Brain microvascular endothelial cell (primary cell): ENCODE measurements around the gene MTHFR.
"Not testable (repeated sequence)": the region's sequence is repeated elsewhere in the genome, so short reads cannot be mapped to it uniquely, and the experiment has no call there.

ENCODE experiments used
- DNase-seq: peaks from one replicate; pipeline ENCODE4 v3.0.0-alpha.2; 2020
- H3K27ac ChIP-seq: fragments of 250-450 bp; sonication (Bioruptor Pico); 2 replicates; pipeline ENCODE4 v1.5.1; 2020; ENCODE audit warnings: mild to moderate bottlenecking, moderate library complexity
- H3K27me3 ChIP-seq: fragments of 250-450 bp; sonication (Bioruptor Pico); replicated peaks from 2 replicates; pipeline ENCODE4 v1.5.1; 2020; ENCODE audit warnings: mild to moderate bottlenecking
- H3K36me3 ChIP-seq: fragments of 250-450 bp; sonication (Bioruptor Pico); replicated peaks from 2 replicates; pipeline ENCODE4 v1.5.1; 2020; ENCODE audit warnings: mild to moderate bottlenecking
- H3K4me3 ChIP-seq: 2 replicates; pipeline ENCODE4 v1.5.1; 2011; ENCODE audit warnings: low read depth, mild to moderate bottlenecking, control low read depth, low read length, moderate library complexity
- in situ Hi-C: cut with HindIII; loops from 2 replicates; pipeline ENCODE4 v1.10.0; 2017; ENCODE audit warnings: low sequenced_read_pairs, low pct_ligation_motif_present
- TF ChIP-seq, protein P1 (sequence below): IDR thresholded peaks from 2 replicates; pipeline ENCODE4 v1.5.1; 2011; ENCODE audit warnings: low read depth, mild to moderate bottlenecking, moderate library complexity, low read length, control low read depth, inconsistent platforms; ENCODE audit errors: missing control alignments

The MTHFR gene

DNA sequence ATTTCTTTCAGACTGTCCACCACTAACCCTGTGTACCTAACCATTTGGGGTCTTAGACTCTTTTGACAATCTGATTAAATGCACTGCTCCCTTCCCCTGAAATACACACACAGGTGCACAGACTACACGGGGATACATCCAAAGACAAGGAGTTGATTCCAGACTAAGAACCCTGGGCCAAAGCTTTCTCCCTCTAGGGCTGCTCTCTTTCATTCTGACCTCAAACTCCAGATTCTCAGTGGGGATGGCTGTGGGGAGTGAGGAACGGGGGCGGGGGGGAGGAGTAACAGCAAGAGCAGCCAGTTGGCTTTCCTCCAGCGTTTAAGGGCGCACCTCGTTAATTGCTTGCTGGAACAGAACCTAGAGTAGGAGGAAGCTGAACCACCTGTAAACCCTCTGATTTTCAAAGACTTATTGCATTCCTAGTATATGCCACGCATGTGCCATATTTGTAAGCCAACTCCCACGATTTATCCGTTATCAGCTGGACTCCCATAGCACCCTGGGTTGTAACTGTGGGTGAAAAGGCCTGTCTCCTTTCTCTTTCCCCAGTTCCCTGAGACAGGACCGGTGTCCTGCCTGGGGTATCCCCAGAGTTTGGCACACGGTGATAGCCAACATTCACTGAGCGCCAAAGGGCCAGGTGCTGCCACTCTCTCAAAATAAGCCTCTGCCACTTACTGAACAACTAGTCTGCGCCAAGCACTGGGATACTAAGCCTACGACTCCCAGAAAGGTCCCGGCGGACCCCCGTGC, 920 bp downstream of the MTHFR start:
- Histone ChIP-seq H3K27me3 (no peaks in the 10 kb centered on the region), H3K27ac (peak overlapping the region; percentile 83), H3K36me3 (peaks cover 21% of the 10 kb centered on the region), H3K4me3 (peak overlapping the region; percentile 87)
- in situ Hi-C loops, result no loop called here
- DNase-seq, result peak; percentile 20
- TF ChIP-seq, protein P1, sequence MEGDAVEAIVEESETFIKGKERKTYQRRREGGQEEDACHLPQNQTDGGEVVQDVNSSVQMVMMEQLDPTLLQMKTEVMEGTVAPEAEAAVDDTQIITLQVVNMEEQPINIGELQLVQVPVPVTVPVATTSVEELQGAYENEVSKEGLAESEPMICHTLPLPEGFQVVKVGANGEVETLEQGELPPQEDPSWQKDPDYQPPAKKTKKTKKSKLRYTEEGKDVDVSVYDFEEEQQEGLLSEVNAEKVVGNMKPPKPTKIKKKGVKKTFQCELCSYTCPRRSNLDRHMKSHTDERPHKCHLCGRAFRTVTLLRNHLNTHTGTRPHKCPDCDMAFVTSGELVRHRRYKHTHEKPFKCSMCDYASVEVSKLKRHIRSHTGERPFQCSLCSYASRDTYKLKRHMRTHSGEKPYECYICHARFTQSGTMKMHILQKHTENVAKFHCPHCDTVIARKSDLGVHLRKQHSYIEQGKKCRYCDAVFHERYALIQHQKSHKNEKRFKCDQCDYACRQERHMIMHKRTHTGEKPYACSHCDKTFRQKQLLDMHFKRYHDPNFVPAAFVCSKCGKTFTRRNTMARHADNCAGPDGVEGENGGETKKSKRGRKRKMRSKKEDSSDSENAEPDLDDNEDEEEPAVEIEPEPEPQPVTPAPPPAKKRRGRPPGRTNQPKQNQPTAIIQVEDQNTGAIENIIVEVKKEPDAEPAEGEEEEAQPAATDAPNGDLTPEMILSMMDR, result no peak

DNA sequence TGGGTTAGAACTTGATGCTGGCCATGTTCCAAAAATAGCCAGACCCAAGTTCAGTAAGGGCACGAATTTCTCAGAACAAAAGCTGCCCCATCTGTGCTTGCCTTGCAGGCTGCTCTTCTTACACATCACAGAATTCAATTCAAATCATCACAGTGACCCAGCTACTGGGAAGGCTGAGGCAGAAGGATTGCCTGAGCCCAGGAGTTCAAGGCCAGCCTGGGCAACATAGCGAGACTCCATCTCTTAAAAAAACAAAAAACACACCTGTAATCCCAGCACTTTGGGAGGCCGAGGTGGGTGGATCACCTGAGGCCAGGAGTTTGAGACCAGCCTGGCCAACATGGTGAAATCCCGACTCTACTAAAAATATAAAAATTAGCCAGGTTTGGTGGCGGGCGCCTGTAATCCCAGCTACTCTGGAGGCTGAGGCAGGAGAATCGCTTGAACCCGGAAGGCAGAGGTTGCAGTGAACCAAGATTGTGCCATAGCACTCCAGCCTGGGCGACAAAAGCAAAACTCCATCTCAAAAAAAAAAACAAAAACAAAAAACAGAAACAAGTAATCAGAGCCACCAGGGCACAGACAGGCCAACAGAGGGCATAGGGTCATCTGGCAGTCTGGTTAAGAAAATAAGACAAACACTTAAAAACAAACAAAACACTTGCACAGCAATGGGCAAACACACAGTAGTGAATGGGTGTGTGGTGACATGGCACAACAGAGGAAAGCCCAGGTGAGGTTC, 1.7 kb downstream of the MTHFR start:
- peak overlapping the region; percentile 70 for H3K4me3 ChIP-seq

DNA sequence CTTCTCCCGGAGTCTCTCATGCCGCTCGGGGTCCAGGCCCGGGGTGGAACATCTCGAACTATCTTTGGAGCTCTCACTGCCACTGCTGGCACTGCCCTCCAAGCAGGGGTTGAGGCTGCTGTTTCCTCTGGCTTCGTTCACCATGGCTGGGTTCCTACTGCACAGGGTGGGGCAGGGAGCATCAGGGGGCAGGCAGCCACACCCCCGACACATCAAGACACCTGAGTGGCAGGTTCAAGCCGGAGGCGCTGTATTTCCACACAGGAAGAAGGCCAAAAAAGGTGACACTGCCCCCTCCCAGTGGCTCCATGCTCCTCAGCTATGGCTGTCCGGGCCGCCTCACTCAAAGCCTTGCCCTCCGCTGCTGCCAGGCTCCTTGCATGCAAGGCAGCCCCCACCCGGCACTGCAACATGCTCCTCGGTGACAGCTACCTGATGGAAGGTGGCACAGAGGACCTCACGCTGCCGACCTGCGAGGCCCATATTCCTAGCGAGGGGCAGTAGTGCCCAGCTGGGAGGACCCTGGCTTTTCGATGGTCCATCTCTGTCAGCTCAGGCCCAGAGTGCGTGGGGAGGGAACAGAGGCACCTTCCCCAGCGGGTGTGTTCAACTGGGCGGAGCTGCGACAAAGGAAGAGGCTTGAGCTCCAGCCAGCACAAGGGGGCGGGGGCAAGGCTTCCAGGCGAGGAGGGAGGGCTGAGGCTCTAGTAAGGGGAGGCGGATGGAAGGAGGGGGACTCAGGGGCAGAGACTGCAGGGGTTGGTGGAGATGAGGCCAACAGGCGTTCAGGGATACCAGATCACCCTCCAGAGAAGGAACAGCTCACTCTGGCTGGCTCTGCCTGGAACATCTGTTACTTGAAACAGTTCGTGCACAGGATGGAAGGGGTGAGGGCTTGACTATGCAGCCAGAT, 2.5 kb downstream of the MTHFR start:
- Histone ChIP-seq H3K36me3 (peaks cover 13% of the 10 kb centered on the region), H3K4me3 (peak overlapping the region; percentile 70), H3K27me3 (no peaks in the 10 kb centered on the region), H3K27ac (peak overlapping the region; percentile 15)
- DNase-seq, result peak; percentile 92
- TF ChIP-seq, protein P1, result peak; percentile 0
- in situ Hi-C loops, result no loop called here

More for the DNA sequence above, 1.7 kb downstream of the MTHFR start:
- H3K27me3 ChIP-seq, in situ Hi-C loops, DNase-seq: not testable (repeated sequence)
- Histone ChIP-seq H3K36me3 (peaks cover 15% of the 10 kb centered on the region), H3K27ac (peak overlapping the region; percentile 15)

DNA sequence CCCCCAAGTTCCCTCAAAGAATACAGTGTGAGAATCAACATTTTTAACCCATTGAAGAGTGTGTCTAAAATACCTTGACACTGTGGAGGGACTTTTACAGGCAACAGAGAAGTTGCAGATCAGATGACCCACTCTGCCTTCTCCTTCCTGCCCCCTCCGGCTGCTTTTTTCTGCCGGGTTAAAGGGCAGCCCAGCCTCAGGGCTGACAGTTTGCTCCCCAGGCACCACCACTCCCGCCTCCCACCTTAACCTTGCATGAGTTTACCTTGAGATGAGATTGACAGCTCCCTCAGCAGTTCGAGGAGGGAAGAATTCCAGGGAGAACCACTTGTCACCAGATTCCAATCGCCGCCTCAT, 3.2 kb downstream of the MTHFR start:
- H3K36me3 ChIP-seq, result peaks cover 7% of the 10 kb centered on the region
- no peak overlapping the region for H3K27ac ChIP-seq
- TF ChIP-seq, protein P1, result no peak
- peak overlapping the region; percentile 70 for H3K4me3 ChIP-seq
- in situ Hi-C loops, result no loop called here
- DNase-seq, result no peak
- H3K27me3 ChIP-seq, result no peaks in the 10 kb centered on the region

DNA sequence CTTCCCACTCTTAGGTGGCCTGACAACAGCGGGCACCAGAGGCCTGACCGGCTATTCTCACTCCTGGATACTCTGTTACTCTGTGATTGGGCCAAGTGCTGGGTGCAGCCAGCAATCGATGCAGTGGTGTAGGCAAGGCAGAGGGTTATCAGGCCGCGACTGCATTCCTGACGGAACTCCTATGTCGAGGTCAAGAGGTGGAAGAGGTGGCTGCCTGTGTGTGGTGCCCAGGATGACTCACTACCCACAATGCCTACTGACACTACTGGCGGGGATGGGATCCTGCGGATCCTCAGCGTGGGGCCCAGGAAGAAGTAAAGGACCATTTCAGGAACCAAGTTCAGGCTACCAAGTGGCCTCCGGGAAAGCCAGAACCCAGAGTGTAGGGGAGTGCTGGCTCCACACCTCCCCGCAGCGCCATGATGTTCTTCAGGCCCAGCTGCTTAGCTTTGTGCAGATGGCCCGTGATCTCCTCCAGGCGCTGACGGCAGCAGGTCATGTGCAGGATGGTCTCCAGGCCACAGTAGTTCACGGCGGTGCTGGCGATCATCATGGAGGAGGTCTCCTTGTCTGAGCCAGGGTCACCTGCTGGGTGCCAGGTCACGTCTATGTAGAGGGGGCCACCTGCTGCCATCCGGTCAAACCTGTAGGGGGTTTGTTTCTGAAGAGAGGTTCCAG, 4.9 kb downstream of the MTHFR start:
- in situ Hi-C loops, result no loop called here
- Histone ChIP-seq H3K27ac (no peak overlapping the region), H3K27me3 (no peaks in the 10 kb centered on the region), H3K4me3 (no peak overlapping the region), H3K36me3 (peaks cover 4% of the 10 kb centered on the region)
- TF ChIP-seq, protein P1, result no peak
- no peak for DNase-seq

DNA sequence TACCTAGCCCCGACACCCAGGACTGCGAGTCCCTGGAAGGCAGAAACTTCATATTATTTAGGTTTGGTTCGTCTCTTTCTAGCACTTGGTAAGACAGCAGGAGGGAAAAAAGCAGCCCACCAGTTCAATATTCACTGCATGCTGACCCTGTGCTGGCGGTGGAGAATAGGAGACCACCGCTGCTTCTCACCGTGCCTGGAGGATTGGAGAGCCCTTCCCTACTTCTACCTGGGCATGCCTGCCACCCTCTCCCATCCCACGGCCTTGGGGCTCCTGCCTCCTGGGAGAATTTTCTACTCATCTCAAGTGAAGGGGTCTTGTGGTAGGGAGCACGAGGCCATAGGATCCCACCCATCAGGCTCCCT, 5.4 kb downstream of the MTHFR start:
- in situ Hi-C loops, result no loop called here
- Histone ChIP-seq H3K36me3 (peaks cover 5% of the 10 kb centered on the region), H3K27me3 (no peaks in the 10 kb centered on the region), H3K27ac (no peak overlapping the region), H3K4me3 (no peak overlapping the region)
- TF ChIP-seq, protein P1, result no peak
- no peak for DNase-seq
